Germinal center (tissue), 1 donor: ENCODE measurements around the gene FIBCD1.

ENCODE experiments used
- DNase-seq: peaks from one replicate; pipeline ENCODE4 v3.0.0; 2012; ENCODE audit warnings: mixed read lengths, low spot score

Gene FIBCD1

GRCh38 chr9:130894546-130894945 is 44.5 kb downstream of the FIBCD1 start:
- no peak for DNase-seq

- no peak for DNase-seq
Measured at GRCh38 chr9:130893341-130894101, 45.5 kb downstream of the FIBCD1 start.

DNA sequence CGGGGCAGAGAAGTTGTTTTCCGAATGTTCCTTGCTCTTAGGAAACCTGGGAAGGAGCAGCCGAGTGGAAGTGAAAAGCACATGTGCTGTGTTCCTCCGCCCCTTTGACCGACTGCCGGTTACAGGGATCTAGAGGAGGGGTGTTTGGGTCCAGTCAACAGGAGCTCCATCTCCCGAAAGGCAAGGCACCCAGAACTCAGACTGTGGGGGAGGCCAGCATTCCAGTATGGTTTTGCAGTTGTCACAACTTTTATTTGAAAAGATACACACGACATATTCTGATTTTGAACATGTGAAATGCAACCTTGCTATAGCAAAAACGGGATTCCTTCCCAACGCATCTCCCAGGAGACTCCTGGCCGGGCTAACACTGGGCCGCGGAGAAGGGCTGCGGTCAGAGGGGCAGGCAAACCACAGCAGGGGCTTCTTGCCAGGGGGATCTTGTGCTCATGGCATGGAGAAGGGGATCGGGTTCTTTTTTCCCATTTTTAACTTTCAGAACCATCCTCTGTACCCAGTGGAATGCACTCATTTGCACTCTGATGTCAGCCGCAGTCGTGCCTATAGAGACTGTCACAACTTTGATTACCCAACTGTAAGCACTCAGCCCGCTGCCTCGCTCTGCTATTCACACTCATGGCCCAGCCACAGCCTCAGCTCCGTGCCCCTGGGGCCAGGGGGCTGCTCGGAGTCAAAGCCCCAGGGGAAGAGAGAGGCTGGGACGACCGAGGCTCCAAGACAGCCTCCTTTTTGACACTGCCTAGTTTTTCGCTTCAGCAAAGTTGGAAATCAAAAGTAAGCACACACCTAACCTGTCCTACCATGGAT is 46.4 kb downstream of the FIBCD1 start:
- DNase-seq = no peak

DNA sequence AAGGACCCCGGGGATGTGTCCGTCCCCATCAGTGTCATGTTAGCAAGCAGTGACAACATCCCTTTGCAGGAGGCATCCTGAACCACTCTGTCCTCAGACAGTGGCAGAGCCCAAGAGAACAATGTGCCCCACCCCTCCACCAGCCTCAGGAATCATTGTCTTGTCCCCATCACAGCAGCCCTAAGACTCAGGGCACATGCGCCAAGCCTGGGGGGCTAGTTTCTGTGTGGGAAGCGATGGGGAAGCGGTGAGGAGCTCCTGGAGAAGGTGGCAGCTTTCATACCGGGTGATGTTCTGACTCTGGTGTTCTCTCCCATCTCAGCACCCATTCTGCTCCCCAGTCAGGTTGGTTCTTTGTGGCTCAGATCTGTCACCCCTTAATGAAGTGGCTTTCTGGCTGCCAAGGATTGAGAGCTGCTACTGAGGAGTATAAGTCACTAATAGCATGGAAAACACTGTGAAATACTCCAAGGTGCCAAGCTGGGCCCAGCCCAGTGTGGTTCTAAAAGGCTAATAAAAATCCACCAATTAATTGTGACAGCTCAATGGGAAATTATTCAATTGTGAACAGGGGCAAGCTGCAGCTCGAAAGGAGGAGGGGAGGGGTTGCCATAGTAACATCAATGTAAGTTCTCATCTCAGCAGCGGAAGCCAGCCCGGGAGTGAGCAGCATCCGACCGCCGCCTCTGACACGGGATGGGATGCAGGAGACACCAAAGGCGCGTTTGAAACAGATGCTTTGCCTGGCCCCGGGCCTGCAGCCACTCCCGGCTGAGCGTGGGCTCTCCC is 47.2 kb downstream of the FIBCD1 start:
- no peak for DNase-seq

- DNase-seq = no peak
Measured at GRCh38 chr9:130890870-130891687, 48.0 kb downstream of the FIBCD1 start.

GRCh38 chr9:130890124-130890523 is 48.9 kb downstream of the FIBCD1 start:
- no peak for DNase-seq

DNA sequence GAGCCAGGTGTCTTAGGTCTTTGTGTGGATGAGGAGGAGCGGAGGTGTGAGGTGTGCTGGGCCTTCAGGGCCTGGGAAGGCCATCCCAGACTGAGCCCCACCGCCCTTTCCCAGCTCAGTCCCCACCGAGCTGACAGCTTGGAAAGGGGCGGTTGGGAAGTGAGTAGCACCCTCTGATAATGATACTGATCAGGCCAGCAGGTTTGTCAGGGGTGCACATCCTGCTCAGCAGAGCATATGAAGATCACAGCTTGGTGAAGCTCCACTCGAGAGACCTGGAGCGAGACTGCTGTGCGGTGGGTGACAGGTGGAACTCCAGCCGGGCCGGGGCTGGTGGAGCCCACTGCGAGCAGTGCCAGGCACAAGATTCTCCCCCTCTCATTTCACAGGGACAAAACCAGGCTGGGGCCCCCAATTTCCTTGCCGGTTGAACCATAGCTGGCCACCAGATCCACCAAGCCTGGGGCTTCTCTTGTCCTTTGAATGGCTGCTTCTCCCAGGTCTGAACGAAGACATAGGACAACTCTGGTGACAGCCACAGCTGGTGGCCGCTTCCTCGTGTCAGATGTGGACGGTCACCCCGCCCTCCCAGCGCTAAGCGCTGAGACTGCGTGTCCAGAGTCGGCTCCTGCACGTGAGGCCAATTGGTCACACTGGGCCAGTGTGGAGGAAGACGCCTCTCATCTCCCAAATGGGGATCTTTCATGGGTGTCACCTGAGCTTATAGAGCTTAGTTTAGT is 50.7 kb downstream of the FIBCD1 start:
- no peak for DNase-seq

GRCh38 chr9:130887494-130888144 is 51.4 kb downstream of the FIBCD1 start:
- no peak for DNase-seq

DNA sequence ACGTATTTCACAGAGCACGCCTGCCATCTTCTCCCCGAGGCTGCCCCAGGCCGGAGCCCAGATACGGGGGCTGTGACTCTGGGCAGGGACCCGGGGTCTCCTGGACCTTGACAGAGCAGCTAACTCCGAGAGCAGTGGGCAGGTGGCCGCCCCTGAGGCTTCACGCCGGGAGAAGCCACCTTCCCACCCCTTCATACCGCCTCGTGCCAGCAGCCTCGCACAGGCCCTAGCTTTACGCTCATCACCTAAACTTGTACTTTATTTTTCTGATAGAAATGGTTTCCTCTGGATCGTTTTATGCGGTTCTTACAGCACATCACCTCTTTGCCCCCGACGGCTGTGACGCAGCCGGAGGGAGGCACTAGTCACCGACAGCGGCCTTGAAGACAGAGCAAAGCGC is 52.1 kb downstream of the FIBCD1 start:
- no peak for DNase-seq

DNA sequence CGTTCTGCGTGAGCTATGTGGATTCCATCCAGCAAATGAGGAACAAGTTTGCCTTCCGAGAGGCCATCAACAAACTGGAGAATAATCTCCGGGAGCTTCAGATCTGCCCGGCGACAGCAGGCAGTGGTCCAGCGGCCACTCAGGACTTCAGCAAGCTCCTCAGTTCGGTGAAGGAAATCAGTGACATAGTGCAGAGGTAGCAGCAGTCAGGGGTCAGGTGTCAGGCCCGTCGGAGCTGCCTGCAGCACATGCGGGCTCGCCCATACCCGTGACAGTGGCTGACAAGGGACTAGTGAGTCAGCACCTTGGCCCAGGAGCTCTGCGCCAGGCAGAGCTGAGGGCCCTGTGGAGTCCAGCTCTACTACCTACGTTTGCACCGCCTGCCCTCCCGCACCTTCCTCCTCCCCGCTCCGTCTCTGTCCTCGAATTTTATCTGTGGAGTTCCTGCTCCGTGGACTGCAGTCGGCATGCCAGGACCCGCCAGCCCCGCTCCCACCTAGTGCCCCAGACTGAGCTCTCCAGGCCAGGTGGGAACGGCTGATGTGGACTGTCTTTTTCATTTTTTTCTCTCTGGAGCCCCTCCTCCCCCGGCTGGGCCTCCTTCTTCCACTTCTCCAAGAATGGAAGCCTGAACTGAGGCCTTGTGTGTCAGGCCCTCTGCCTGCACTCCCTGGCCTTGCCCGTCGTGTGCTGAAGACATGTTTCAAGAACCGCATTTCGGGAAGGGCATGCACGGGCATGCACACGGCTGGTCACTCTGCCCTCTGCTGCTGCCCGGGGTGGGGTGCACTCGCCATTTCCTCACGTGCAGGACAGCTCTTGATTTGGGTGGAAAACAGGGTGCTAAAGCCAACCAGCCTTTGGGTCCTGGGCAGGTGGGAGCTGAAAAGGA is 53.3 kb downstream of the FIBCD1 start:
- no peak for DNase-seq

GRCh38 chr9:130884542-130885483 is 54.2 kb downstream of the FIBCD1 start:
- DNase-seq = no peak

DNA sequence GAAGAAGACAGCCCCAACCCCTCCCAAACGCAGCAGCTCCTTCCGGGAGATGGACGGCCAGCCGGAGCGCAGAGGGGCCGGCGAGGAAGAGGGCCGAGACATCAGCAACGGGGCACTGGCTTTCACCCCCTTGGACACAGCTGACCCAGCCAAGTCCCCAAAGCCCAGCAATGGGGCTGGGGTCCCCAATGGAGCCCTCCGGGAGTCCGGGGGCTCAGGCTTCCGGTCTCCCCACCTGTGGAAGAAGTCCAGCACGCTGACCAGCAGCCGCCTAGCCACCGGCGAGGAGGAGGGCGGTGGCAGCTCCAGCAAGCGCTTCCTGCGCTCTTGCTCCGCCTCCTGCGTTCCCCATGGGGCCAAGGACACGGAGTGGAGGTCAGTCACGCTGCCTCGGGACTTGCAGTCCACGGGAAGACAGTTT is 54.9 kb downstream of the FIBCD1 start:
- no peak for DNase-seq

- no peak for DNase-seq
Measured at GRCh38 chr9:130883479-130883878, 55.6 kb downstream of the FIBCD1 start.

GRCh38 chr9:130882696-130883225 is 56.3 kb downstream of the FIBCD1 start:
- no peak for DNase-seq

GRCh38 chr9:130881516-130881915 is 57.5 kb downstream of the FIBCD1 start:
- no peak for DNase-seq

- DNase-seq = no peak
Measured at GRCh38 chr9:130880599-130881220, 58.3 kb downstream of the FIBCD1 start.

DNA sequence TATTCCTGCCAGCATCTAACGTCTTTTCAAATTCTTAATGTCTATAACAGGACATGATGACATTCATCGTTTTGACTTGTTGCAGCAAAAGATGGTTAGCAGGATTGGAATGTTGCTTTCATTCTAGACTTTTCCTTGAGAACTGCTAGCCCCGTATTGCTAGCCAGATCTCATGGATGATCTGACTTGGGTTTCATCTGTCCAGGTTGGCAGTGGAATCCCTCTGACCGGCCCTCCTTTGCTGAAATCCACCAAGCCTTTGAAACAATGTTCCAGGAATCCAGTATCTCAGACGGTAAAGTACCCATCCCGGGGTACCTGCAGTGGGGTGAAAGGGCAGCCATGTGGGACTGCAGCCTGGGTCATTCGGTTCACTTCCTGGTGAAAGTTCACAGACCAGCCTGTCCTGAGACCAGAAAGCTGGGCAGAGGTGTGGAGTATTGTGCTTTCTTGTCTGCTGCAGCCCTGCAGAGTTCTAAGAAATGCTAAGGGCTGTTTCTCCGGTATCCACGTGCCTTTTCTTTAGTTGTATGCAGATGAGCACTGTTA is 59.1 kb downstream of the FIBCD1 start:
- no peak for DNase-seq
